Astrocyte of the cerebellum (primary cell): ENCODE measurements around the gene PCED1A.

Experiments
- DNase-seq: peaks from one replicate; pipeline ENCODE4 v3.0.0-alpha.2; 2011; ENCODE audit warnings: low read depth
- H3K4me3 ChIP-seq: 2 replicates; pipeline ENCODE4 v1.5.1; 2011; ENCODE audit warnings: mild to moderate bottlenecking, low read depth, low read length, moderate library complexity
- in situ Hi-C: cut with HindIII; loops from 2 replicates; pipeline ENCODE4 v1.10.0; 2017; ENCODE audit warnings: low sequenced_read_pairs
- TF ChIP-seq, protein P1 (sequence below): IDR thresholded peaks from 2 replicates; pipeline ENCODE4 v1.5.1; 2012; ENCODE audit warnings: low read length, low read depth, moderate library complexity, mild to moderate bottlenecking; ENCODE audit errors: missing control alignments

Gene PCED1A, protein sequence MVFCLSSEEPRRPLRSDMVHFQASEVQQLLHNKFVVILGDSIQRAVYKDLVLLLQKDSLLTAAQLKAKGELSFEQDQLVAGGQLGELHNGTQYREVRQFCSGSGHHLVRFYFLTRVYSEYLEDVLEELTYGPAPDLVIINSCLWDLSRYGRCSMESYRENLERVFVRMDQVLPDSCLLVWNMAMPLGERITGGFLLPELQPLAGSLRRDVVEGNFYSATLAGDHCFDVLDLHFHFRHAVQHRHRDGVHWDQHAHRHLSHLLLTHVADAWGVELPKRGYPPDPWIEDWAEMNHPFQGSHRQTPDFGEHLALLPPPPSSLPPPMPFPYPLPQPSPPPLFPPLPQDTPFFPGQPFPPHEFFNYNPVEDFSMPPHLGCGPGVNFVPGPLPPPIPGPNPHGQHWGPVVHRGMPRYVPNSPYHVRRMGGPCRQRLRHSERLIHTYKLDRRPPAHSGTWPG

DNA sequence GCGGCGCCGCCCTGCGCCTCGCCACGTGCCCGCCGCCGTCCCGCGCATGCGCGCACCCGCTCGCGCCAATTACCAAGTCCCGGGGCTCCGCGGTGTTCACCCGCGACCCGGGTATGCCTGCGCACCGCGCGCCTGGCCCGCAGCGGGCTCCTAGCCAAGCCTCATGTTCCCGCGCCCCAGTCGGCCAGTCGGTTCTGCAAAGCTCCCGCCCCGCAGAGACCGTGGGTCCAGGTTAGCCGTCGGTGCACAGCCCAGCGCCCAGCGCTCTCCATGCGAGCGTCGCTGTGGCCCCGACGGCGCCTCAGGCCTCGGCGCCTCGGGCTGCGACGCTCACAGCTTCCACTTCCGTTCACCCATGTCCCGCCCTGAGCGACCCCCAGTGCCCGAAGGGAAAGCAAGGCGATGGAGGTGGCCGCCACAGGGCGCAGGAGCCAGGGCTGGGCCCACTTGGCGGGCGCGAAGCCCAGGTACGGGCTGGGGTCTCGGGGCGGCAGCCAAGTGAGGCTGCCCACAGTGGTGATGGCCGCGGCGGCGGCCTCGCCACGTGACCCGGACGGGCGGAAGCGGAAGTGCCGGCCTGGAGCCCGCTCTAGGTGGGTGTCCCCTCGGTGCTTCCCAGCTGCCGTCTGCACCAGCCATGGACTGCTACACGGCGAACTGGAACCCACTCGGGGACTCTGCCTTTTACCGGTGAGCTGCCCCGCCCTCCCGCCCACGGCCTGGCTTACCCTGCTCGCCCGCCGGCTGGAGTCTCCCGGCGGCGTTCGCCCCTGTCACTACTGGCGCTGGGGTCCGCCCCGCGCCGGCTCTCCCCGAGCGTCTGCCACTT is at the start of gene PCED1A, which contains the start of gene VPS16:
PCED1A (minus strand) TSS at position 518 of the 829 bp plus-strand sequence. CDS start 743 bp downstream, outside the sequence.
VPS16 (plus strand) TSS at position 608 of the 829 bp plus-strand sequence; CDS start at position 638, 30 bp downstream.
- in situ Hi-C loops: no loop called here
- H3K4me3 ChIP-seq: peak within 1 kb of the TSS; percentile 76
- TF ChIP-seq, protein P1, sequence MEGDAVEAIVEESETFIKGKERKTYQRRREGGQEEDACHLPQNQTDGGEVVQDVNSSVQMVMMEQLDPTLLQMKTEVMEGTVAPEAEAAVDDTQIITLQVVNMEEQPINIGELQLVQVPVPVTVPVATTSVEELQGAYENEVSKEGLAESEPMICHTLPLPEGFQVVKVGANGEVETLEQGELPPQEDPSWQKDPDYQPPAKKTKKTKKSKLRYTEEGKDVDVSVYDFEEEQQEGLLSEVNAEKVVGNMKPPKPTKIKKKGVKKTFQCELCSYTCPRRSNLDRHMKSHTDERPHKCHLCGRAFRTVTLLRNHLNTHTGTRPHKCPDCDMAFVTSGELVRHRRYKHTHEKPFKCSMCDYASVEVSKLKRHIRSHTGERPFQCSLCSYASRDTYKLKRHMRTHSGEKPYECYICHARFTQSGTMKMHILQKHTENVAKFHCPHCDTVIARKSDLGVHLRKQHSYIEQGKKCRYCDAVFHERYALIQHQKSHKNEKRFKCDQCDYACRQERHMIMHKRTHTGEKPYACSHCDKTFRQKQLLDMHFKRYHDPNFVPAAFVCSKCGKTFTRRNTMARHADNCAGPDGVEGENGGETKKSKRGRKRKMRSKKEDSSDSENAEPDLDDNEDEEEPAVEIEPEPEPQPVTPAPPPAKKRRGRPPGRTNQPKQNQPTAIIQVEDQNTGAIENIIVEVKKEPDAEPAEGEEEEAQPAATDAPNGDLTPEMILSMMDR: no peak
- peak; percentile 50 for DNase-seq

DNA sequence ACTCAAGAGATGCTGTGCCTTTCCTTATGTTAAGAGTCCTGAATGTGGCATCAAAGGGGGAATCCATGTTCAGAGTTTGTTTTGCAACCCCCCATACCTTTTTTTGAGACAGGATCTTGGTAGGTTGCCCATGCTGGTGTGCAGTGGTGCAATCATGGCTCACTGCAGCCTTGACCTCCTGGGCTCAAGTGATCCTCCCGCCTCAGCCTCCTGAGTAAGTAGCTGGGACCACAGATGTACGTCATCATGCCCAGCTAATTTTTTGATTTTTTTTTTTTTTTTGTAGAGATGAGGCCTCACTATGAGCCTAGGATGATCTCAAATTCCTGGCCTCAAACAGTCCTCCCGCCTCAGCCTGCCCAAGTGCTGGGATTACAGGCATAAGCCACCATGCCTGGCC is 49.3 kb upstream of the PCED1A start:
- TF ChIP-seq, protein P1: no peak
- H3K4me3 ChIP-seq: no peak overlapping the region
- DNase-seq: no peak
- in situ Hi-C loops: no loop called here

DNA sequence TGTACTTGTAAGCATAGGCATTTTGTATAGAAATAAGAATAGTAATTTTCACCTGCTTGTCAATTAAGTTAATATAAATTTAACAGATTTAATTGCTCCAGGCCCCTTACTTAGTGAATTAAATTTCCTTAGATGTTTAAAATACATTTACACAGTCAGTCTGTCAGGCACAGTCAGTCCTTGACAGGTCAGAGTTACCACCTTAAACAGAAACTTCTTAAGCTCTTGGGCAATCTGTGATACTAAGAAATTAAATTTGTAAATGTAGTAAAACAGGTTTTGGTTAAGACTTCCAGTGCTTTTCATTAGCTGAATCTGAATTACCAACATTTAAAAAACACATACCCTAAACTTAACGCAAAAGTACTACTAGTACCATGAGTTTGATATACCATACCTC is 48.8 kb upstream of the PCED1A start:
- no peak for DNase-seq
- H3K4me3 ChIP-seq: no peak overlapping the region
- in situ Hi-C loops: no loop called here
- TF ChIP-seq, protein P1: no peak

DNA sequence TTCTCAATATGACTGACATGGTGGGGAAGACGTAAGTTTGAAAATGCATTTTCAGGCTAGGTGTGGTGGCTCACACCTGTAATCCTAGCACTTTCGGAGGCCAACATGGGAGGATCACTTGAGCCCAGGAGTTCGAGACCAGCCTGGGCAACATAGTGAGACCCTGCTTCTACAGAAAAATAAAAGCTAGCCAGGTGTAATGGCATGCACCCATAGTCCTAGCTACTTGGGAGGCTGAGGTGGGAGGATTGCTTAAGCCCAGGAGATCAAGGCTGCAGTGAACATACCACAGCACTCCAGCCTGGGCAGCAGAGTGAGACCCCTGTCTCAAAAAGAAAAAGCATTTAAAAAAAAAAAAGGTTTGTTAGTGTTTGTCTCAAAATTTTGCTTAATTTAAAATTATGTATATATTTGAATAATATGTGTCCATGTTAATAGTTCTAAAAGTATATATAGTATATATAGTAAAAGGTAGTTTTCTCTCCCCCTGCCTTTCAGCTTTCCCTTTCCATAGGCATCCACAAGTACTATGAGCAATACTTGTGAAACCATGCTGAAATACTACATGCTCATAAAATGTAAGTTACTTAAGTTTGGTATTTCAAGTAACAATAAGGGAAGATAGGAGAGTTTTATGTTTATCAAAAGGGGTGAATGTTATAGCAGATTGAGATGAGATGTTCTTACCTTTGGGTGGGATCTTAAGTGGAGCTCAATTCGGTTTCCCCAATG is 47.9 kb upstream of the PCED1A start:
- no peak for DNase-seq
- TF ChIP-seq, protein P1: no peak
- no peak overlapping the region for H3K4me3 ChIP-seq
- in situ Hi-C loops: no loop called here

DNA sequence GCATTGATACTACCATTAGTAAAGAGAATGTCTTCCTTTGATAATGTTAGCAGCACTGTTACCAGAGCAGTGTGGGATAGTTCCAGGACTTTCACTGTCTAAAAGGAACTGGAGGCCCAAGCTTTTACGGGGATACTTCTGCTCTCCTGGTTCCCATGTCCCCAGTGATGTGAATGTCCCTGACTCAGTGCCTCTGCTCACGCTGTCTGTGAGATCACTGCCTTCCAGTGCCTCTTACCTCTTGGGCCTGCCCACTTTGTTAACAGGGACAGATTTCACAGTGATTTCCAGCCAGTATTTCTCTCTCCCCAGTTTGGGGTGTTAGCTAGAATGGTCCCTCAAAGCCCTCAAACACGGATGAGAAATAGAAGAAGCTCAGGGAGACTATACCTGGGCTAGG is 47.3 kb upstream of the PCED1A start:
- no peak overlapping the region for H3K4me3 ChIP-seq
- TF ChIP-seq, protein P1: no peak
- in situ Hi-C loops: no loop called here
- no peak for DNase-seq
